NCI-H2171 treated with DMSO at 0.1 percent for 48 hours (cell line): ENCODE results near the gene RBP3.

Experiments
- DNase-seq: peaks from one replicate; lab custom pipeline; 2025; lab: John Stamatoyannopoulos, UW

Gene RBP3

GRCh38 chr10:47401210-47401609, 53.0 kb downstream of the RBP3 start:
- no peak for DNase-seq

- DNase-seq, result no peak
These were observed 53.9 kb downstream of the RBP3 start for GRCh38 chr10:47401874-47402640.

- no peak for DNase-seq
These were observed 54.6 kb downstream of the RBP3 start for GRCh38 chr10:47402641-47403301.

- no peak for DNase-seq
These were observed 55.5 kb downstream of the RBP3 start for GRCh38 chr10:47403446-47404318.

- no peak for DNase-seq
These were observed 56.3 kb downstream of the RBP3 start for GRCh38 chr10:47404446-47404845.

GRCh38 chr10:47404937-47405336, 56.8 kb downstream of the RBP3 start:
- DNase-seq, result no peak

GRCh38 chr10:47405857-47406547, 57.8 kb downstream of the RBP3 start:
- no peak for DNase-seq

- no peak for DNase-seq
These were observed 58.3 kb downstream of the RBP3 start for GRCh38 chr10:47406548-47406869.

- DNase-seq, result no peak
These were observed 58.9 kb downstream of the RBP3 start for GRCh38 chr10:47406870-47407691.
